Neuronal stem cell (in vitro differentiated cells): ENCODE results near the gene BIN1.

Source experiments
- DNase-seq: peaks from one replicate; pipeline ENCODE4 v3.0.0-alpha.2; 2013; ENCODE audit warnings: low spot score
- H2AFZ ChIP-seq: one replicate; pipeline ENCODE4 v1.6.1; 2013; ENCODE audit warnings: mild to moderate bottlenecking, low read length, inconsistent platforms
- H2AK5ac ChIP-seq: 2 replicates; pipeline ENCODE4 v1.6.1; 2013; ENCODE audit warnings: low read depth, mild to moderate bottlenecking, inconsistent platforms, low read length, moderate library complexity, mixed read lengths
- H2BK120ac ChIP-seq: 2 replicates; pipeline ENCODE4 v1.6.1; 2013; ENCODE audit warnings: low read depth, mild to moderate bottlenecking, inconsistent platforms, low read length, moderate library complexity, mixed read lengths
- H2BK12ac ChIP-seq: one replicate; pipeline ENCODE4 v1.6.1; 2013; ENCODE audit warnings: low read length, inconsistent platforms
- H2BK15ac ChIP-seq: 2 replicates; pipeline ENCODE4 v1.6.1; 2013; ENCODE audit warnings: mild to moderate bottlenecking, low read length, inconsistent platforms, mixed read lengths
- H2BK5ac ChIP-seq: one replicate; pipeline ENCODE4 v1.6.1; 2013; ENCODE audit warnings: inconsistent platforms, mild to moderate bottlenecking, low read length, moderate library complexity
- H3K14ac ChIP-seq: one replicate; pipeline ENCODE4 v1.6.1; 2013; ENCODE audit warnings: low read length, inconsistent platforms
- H3K18ac ChIP-seq: 2 replicates; pipeline ENCODE4 v1.6.1; 2013; ENCODE audit warnings: low read length, inconsistent platforms
- H3K23ac ChIP-seq: 2 replicates; pipeline ENCODE4 v1.6.1; 2013; ENCODE audit warnings: low read depth, mild to moderate bottlenecking, mixed read lengths, low read length, inconsistent platforms; ENCODE audit not compliant: poor library complexity
- H3K27ac ChIP-seq: replicated peaks from 3 replicates; pipeline ENCODE4 v1.5.1; 2013; ENCODE audit warnings: low read length, inconsistent platforms
- H3K27me3 ChIP-seq, 3 experiments: 2 replicates each; pipeline ENCODE4 v1.6.1; 2013; ENCODE audit warnings: low read length in 3 of 3, mild to moderate bottlenecking in 2 of 3, inconsistent platforms in 1 of 3, low read depth in 1 of 3, mixed read lengths in 1 of 3, moderate library complexity in 1 of 3; ENCODE audit not compliant: control insufficient read depth in 3 of 3, insufficient read depth in 3 of 3
- H3K36me3 ChIP-seq, 2 donors: replicated peaks in 1 of 2; 2 replicates each; pipeline ENCODE4 v1.6.1; 2013; ENCODE audit warnings: low read length in 2 of 2; ENCODE audit not compliant: control insufficient read depth in 2 of 2, insufficient read depth in 2 of 2
- H3K4ac ChIP-seq: 2 replicates; pipeline ENCODE4 v1.6.1; 2013; ENCODE audit warnings: inconsistent platforms, mild to moderate bottlenecking, low read length, moderate library complexity
- H3K4me1 ChIP-seq, 2 donors: 1 replicate in 1 of 2; 2 replicates in 1 of 2; pipeline ENCODE4 v1.6.1; 2013; ENCODE audit warnings: low read length in 2 of 2, low read depth in 1 of 2; ENCODE audit not compliant: control insufficient read depth in 2 of 2, insufficient read depth in 1 of 2
- H3K4me2 ChIP-seq: one replicate; pipeline ENCODE4 v1.6.1; 2013; ENCODE audit warnings: mild to moderate bottlenecking, low read length, inconsistent platforms; ENCODE audit not compliant: insufficient read depth, poor library complexity, severe bottlenecking
- H3K4me3 ChIP-seq, 2 donors: 2 replicates each; pipeline ENCODE4 v1.5.1; 2013; ENCODE audit warnings: low read length in 2 of 2, mild to moderate bottlenecking in 2 of 2, inconsistent platforms in 1 of 2, moderate library complexity in 1 of 2
- H3K79me1 ChIP-seq: one replicate; pipeline ENCODE4 v1.6.1; 2013; ENCODE audit warnings: low read depth, mild to moderate bottlenecking, inconsistent platforms, low read length, moderate library complexity
- H3K9ac ChIP-seq: one replicate; pipeline ENCODE4 v1.6.1; 2013; ENCODE audit warnings: mild to moderate bottlenecking, low read depth, low read length, inconsistent platforms; ENCODE audit not compliant: poor library complexity
- H3K9me3 ChIP-seq, 2 donors: replicated peaks in 1 of 2; 2 replicates each; pipeline versions ENCODE3 to v1.6.1; 2013; ENCODE audit warnings: low read length in 2 of 2, mild to moderate bottlenecking in 2 of 2, inconsistent platforms in 1 of 2, low read depth in 1 of 2, mixed read lengths in 1 of 2, moderate library complexity in 1 of 2; ENCODE audit not compliant: control insufficient read depth in 2 of 2, insufficient read depth in 1 of 2
- H4K8ac ChIP-seq: one replicate; pipeline ENCODE4 v1.6.1; 2013; ENCODE audit warnings: low read depth, mild to moderate bottlenecking, inconsistent platforms, low read length, moderate library complexity
- H4K91ac ChIP-seq: one replicate; pipeline ENCODE4 v1.6.1; 2013; ENCODE audit warnings: low read length, low read depth, mild to moderate bottlenecking, inconsistent platforms; ENCODE audit not compliant: poor library complexity
- WGBS, 2 donors: extraction: QIAGEN DNeasy Blood & Tissue Kit; methylation state at CpG; one replicate each; pipeline ENCODE4 v1.1.7; 2013; ENCODE audit warnings: missing lambda C conversion rate in 2 of 2, mixed read lengths in 1 of 2; ENCODE audit not compliant: insufficient read length in 2 of 2, insufficient replicate concordance in 1 of 2; ENCODE audit errors: extremely low coverage in 2 of 2; 5-methylcytosine and 5-hydroxymethylcytosine counted together

The BIN1 gene

GRCh38 chr2:127003070-127003800 is 103.7 kb downstream of the BIN1 start:
- H2BK15ac ChIP-seq = no peak overlapping the region
- H3K23ac ChIP-seq = no peak overlapping the region
- no peaks in the 10 kb centered on the region for H3K9me3 ChIP-seq
- H2AFZ ChIP-seq = no peak overlapping the region
- H4K8ac ChIP-seq = no peak overlapping the region
- H3K79me1 ChIP-seq = no peaks in the 10 kb centered on the region
- DNase-seq = no peak
- no peak overlapping the region for H3K4ac ChIP-seq
- H3K4me1 ChIP-seq = peaks cover 2 to 4% of the 10 kb centered on the region in 2 donors
- no peak overlapping the region for H2BK12ac ChIP-seq
- H3K27ac ChIP-seq = no peak overlapping the region
- no peak overlapping the region for H3K4me2 ChIP-seq
- H4K91ac ChIP-seq = no peak overlapping the region
- no peak overlapping the region for H3K18ac ChIP-seq
- H3K27me3 ChIP-seq = peaks cover 0 to 5% (median 0%) of the 10 kb centered on the region in 3 experiments
- no peak overlapping the region for H3K4me3 ChIP-seq
- H2BK120ac ChIP-seq = peak overlapping the region; percentile 35
- WGBS, 2 donors = no CpG with 5 or more reads among the region's 9 CpGs
- H2BK5ac ChIP-seq = no peak overlapping the region
- no peak overlapping the region for H2AK5ac ChIP-seq
- no peak overlapping the region for H3K14ac ChIP-seq
- H3K9ac ChIP-seq = no peak overlapping the region
- H3K36me3 ChIP-seq = no peaks in the 10 kb centered on the region

- Histone ChIP-seq H3K4ac (no peak overlapping the region), H3K4me1 (peaks cover 2 to 4% of the 10 kb centered on the region in 2 donors), H3K14ac (no peak overlapping the region), H3K4me2 (no peak overlapping the region), H3K9ac (no peak overlapping the region), H3K18ac (no peak overlapping the region), H2AK5ac (no peak overlapping the region), H3K27ac (no peak overlapping the region), H3K9me3 (no peaks in the 10 kb centered on the region), H4K8ac (no peak overlapping the region), H2BK15ac (no peak overlapping the region), H2BK120ac (no peak overlapping the region), H2BK12ac (no peak overlapping the region), H3K27me3 (no peaks in the 10 kb centered on the region), H2AFZ (no peak overlapping the region), H2BK5ac (no peak overlapping the region), H3K4me3 (no peak overlapping the region), H3K79me1 (no peaks in the 10 kb centered on the region), H3K23ac (no peak overlapping the region), H4K91ac (no peak overlapping the region), H3K36me3 (no peaks in the 10 kb centered on the region)
- no peak for DNase-seq
- WGBS, 2 donors = no CpG with 5 or more reads among the region's 5 CpGs
Measured at GRCh38 chr2:127001751-127002150, 105.2 kb downstream of the BIN1 start.

DNA sequence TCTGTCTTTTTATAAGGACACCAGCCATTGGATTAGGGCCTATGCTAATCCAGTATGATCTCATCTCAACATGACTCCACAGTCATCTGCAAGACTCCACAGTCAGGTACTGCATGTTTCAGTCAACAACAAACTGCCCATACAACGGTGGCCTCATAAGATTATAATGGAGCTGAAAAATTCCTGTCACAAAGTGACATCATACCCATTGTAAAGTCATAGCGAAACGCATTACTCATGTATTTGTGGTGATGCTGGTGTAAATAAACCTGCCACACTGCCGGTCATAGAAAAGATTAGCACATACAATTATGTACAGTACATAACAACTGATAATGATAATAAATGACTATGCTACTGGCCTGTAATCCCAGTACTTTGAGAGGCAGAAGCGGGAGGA is 106.0 kb downstream of the BIN1 start:
- DNase-seq = no peak
- Histone ChIP-seq H3K4me3 (no peak overlapping the region), H3K4me2 (no peak overlapping the region), H3K4ac (no peak overlapping the region), H3K14ac (no peak overlapping the region), H3K23ac (no peak overlapping the region), H3K27me3 (no peaks in the 10 kb centered on the region), H3K79me1 (no peaks in the 10 kb centered on the region), H2AK5ac (no peak overlapping the region), H2AFZ (no peak overlapping the region), H3K4me1 (peaks cover 2 to 4% of the 10 kb centered on the region in 2 donors), H2BK5ac (no peak overlapping the region), H2BK120ac (no peak overlapping the region), H3K9me3 (no peaks in the 10 kb centered on the region), H4K91ac (no peak overlapping the region), H3K27ac (no peak overlapping the region), H4K8ac (no peak overlapping the region), H2BK15ac (no peak overlapping the region), H3K18ac (no peak overlapping the region), H3K36me3 (no peaks in the 10 kb centered on the region), H2BK12ac (no peak overlapping the region), H3K9ac (no peak overlapping the region)
- no CpG with 5 or more reads among the region's 5 CpGs for WGBS, 2 donors

DNA sequence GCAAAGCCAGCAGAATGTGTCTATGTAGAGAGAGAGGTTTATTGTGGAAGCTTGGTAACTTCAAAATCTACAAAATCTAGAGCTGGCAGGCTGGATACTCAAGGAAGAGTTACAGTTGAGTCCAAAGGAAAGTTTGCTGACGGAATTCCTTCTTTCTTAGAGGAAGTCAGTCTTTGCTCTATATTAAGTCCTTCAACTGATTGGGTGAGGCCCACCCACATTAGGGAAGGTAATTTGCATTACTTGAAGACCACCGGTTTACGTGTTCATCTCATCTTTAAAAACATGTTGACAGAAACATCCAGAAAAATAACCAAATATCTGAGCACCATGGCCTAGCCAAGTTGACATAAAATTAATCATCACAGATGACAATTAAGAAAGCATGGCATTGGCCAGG is 106.8 kb downstream of the BIN1 start:
- H3K18ac ChIP-seq = no peak overlapping the region
- H4K8ac ChIP-seq = no peak overlapping the region
- no peak overlapping the region for H3K9ac ChIP-seq
- H3K27ac ChIP-seq = no peak overlapping the region
- no peaks in the 10 kb centered on the region for H3K79me1 ChIP-seq
- no peak overlapping the region for H3K4ac ChIP-seq
- H4K91ac ChIP-seq = no peak overlapping the region
- H3K4me1 ChIP-seq = peaks cover 2 to 4% of the 10 kb centered on the region in 2 donors
- no peak overlapping the region for H2BK15ac ChIP-seq
- H2BK12ac ChIP-seq = no peak overlapping the region
- H3K4me3 ChIP-seq = no peak overlapping the region
- no peak for DNase-seq
- H3K14ac ChIP-seq = no peak overlapping the region
- no peak overlapping the region for H3K23ac ChIP-seq
- no CpG with 5 or more reads among the region's 3 CpGs for WGBS, 2 donors
- H2BK5ac ChIP-seq = no peak overlapping the region
- no peaks in the 10 kb centered on the region for H3K9me3 ChIP-seq
- no peak overlapping the region for H2BK120ac ChIP-seq
- no peak overlapping the region for H2AK5ac ChIP-seq
- no peak overlapping the region for H2AFZ ChIP-seq
- H3K36me3 ChIP-seq = no peaks in the 10 kb centered on the region
- no peak overlapping the region for H3K4me2 ChIP-seq
- no peaks in the 10 kb centered on the region for H3K27me3 ChIP-seq
